Measurements from ENCODE around the gene IFITM10.
"Not testable (repeated sequence)": the region's sequence is repeated elsewhere in the genome, so short reads cannot be mapped to it uniquely, and the experiment has no call there.

IFITM10 gene

DNA sequence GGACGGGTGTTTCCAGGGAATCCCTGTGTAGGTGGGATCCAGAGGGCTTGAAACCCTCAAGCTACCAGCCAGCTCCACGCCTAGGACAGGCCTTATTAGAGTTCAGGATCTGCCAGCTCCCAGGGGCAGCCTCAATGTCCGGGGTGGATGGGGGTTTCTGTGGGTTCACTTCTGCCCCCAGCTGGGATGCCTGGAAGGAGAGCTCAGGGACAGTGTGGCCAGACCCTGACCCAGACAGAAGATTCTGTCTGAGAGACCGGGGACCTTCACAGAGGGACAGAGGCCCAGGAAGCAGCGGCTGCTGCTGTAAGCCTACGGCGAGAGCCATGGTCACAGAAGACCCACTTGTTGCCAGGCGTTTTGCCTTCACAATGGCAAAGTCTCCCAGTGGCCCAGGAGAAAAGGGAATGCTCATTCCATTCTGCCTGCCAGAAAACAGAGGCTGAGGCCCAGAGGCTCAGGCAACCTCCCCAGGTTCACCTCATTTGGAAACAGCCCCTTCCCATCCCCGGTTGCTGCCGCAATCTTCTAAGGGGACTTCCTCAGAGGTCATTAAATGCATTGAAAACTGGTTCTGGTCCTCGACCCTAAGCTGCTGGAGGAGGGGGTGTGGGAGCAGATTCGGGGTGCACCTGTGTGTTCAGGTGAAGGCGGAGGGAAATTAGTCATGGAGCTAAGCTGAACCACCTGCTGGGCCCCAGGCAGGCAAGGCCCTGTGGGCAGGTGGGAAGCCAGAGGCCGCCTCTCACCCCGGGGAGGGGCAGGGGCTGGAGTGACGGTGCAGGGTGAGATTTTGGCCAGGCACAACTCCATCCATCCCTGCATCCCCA, 58.3 kb downstream of the IFITM10 start:
- no peak for DNase-seq (ENCODE audit: low spot score)

GRCh38 chr11:1691026-1691877, 59.1 kb downstream of the IFITM10 start:
- no peak for DNase-seq (ENCODE audit: low spot score)

DNA sequence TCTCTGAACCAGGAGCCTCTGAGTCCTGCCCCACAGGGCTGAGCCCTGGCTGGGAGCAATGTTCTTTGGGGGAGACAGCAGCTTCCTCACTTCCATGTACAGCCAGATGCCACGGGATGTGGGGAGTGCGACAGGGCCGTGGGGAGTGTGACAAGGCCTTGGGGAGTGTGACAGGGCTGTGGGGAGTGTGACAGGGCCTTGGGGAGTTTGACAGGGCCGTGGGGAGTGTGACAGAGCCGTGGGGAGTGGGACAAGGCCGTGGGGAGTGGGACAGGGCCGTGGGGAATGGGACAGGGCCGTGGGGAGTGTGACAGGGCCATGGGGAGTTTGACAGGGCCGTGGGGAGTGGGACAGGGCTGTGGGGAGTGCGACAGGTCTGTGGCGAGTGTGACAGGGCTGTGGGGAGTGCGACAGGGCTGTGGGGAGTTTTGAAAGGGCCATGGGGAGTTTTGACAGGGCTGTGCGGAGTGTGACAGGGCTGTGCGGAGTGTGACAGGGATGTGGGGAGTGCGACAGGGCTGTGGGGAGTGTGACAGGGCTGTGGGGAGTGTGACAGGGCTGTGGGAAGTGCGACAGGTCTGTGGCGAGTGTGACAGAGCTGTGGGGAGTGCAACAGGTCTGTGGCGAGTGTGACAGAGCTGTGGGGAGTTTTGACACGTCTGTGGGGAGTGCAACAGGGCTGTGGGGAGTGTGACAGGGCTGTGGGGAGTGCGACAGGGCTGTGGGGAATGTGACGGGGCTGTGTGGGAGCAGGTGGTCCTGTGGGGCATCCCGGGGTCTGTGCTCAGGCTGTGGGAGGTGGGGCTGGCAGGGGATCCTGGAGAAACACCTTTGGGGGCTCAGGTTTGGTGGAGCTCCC, 60.0 kb downstream of the IFITM10 start:
- no peak for DNase-seq (ENCODE audit: low spot score)

DNA sequence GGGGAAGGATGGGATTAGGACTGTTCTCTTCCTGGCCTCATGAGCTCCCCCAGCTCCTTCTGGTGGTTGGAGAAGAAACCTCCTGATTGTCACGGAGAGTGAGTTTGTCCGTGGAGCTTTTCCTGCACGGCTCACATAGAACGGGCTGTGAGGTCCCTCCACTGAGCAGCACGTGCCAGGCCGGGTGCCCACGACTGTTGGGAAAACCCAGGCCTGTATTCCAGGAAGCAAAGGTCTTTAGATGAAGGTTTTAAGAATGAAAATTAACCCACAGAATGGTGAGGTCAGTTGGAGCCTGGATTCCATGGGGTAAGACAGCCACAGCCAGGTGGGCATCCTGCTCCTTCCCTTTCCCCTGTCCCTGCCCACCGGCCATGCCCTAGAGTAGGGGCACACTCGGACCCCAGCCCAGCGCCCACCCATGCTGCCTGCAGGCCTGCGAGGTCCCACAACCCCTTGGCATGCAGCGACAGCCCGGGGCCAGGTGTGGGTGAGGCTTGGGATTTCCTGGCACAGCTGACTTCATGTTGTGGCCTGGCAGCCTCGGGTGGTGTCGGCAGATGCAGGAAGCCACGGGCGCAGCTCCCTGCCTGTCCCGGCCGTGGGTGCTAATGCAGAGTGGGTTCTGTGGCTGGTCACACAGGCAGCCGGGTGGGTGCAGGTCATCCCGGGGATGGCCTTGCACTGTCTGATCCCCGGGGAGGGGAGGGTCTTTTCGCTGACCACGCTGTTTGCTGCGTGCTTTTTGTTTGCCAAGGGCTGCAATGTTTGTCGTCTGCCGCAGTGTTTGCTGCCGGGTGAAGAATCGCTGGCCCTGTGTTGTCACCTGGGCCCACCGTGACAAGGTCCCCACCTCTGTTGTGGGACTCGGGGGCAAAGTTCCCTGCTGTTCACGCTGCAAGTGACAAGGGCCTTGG, 60.9 kb downstream of the IFITM10 start:
- not testable (repeated sequence) for DNase-seq (ENCODE audit: low spot score)

DNA sequence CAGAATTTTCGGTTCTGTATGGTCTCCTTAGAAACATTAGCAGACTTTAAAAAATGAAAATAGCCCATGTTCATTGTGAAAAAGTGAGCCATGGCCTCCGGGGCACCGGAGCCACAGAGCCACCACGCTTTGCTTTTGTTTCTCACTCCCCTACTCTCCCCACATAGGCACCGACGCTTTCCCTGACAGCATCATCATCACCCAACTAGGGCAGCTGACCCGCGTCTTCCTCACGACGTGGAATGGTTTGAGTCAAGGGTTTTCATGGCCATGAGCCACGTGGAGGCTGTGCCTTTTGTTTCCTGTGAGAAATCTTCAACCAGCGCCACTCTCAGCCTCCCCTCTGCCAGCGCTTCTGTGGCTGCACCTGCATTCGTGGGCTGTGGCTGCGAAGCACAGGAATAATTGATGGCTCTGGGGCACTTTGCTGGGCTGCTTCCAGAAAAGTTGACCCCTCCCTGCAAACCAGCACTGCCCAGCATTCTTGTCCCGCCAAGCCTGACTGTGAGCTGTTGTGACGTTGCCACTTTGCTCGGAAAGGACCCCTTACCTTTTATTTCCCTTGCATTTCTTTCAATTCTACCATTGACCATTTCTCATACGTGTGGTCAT, 62.0 kb downstream of the IFITM10 start:
- DNase-seq (ENCODE audit: low spot score): not testable (repeated sequence)

- DNase-seq (ENCODE audit: low spot score): not testable (repeated sequence)
Observed at GRCh38 chr11:1686220-1686619, 64.2 kb downstream of the IFITM10 start.

GRCh38 chr11:1684886-1685874, 65.2 kb downstream of the IFITM10 start:
- DNase-seq (ENCODE audit: low spot score): not testable (repeated sequence)

- not testable (repeated sequence) for DNase-seq (ENCODE audit: low spot score)
Observed at GRCh38 chr11:1683904-1684572, 66.4 kb downstream of the IFITM10 start.

DNA sequence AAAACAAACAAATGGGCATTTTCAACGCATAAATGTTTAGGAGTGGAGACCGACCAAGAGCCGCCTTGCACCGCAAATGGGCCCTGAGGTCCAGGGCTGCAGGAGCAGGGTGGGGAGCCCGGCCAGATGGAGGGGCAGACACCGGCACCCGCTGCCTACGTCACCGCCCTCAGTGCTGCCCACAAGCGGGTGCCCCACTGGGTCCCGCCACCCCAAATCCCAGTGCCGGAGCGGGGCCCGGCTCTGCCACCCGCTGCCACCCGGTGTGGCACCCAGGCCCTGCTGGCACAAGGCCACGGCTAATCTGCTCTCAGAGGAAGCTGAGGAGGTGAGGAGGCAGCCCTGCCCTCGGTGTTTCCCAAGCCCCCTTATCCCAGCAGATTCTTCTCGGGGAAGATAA, 67.2 kb downstream of the IFITM10 start:
- DNase-seq (ENCODE audit: low spot score): not testable (repeated sequence)
